Measurements from ENCODE around the gene ZBBX.

The ZBBX gene

DNA sequence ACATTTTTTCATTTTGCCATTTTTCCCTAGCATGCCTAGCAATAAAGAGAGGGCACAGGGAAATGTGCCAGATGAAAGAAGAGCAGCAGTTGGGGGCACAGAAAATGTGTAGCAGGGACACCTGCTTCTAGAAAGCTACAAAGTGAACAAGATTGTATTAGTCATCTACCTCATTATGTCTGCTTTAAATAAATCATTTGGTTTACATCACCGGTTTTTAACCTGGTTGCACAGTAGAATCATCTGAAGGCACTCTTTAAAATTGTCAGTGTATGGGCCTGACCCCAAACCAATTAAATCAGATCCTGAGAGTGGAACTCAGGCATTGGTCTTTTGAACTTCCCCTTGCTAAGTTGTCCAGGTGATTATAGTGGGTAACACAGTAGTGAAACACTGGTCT lies 73.8 kb downstream of the ZBBX start:
- DNase-seq = no peak

DNA sequence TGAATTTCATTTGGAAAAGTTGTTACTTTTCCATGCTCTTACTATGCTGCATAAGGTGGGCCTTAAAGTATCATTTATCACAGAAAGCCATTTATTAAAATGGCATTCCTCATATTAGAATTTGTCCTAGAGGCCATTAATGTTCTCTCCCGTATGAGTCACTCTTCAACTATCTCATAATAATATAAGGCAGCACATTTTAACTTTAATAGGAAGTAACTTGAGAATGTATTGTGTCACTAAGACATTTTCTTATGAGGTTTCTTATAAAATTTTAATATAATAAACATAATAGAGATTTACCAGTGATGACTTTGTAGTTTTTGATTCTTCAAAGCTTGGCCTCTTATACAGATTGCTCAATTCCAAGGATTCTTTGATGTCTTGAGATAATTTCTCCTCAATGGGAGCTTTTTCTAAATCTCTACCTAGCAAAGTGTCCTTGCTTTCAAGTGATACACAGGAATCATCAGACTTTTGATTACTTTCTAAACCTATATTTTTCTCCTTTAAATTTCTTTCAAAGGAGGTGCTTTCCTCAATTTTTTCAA lies 74.7 kb downstream of the ZBBX start:
- DNase-seq = no peak

DNA sequence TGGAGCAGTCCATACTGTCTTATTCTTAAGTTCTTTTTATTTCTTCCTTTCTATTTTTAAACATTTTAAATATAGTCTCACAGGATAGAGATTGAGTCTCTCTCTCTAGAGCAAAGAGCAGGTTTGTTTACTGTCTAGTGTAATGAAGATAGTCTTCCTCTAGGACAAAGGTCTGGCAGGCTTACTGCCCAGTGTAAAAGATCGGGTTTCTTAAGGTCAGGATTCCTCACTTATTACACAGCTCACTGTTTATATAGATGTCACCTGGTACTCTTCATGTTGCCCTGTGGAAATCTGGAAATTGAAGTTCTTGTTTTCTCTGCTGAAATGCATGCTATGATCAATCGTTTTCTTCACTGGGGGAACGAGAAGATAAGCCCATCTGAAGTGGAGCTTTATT lies 76.0 kb downstream of the ZBBX start:
- DNase-seq = no peak

DNA sequence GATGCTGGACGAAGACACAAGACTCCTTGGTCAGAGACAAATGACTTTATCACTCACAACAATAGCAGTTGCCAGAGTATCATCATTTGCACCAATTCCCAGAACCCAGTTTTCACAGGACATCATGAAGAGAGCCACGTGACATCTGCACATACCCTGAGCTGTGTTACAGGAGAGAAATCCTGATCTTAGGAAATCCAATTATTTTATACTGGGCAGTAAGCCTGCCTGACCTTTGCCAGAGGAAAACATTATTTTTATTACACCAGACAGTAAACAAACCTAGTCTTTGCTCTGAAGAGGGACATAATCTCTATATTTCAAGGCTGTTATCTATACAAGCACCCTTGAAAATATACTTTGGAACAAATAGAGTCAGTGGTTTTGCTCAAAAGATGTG lies 77.4 kb downstream of the ZBBX start:
- no peak for DNase-seq

DNA sequence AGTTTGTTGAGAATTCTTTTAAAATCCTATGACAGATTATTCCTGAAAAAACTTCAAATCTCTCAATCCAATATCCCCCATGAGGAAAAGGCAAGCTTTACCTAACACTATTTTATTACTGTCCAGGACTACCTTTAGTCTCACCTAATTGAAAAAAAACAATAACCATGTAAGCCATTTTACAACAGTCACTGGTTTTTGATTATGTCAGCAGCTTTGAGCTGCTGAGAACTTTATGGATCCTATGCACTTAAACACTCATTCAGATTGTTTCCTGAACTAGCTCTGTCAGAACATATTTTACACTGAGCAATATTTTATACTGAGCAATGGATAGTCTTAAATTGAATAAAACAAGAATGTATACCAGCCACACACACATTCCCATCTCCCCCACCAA lies 79.9 kb downstream of the ZBBX start:
- DNase-seq = no peak

DNA sequence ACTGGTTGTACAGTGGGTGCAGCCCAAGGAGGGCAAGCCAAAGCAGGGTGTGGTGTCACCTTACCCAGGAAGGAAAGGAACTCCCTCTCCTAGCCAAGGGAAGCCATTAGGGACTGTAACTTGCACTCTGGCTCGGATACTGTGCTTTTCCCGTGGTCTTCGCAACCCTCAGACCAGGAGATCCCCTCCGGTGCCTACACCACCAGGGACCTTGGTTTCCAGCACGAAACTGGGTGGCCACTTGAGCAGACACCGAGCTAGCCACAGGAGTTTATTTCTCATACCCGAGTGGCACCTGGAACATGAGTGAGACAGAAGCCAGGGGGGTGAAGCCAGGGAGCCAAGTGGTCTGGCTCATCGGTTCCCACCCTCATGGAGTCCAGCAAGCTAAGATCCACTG lies 90.7 kb downstream of the ZBBX start:
- DNase-seq = no peak

DNA sequence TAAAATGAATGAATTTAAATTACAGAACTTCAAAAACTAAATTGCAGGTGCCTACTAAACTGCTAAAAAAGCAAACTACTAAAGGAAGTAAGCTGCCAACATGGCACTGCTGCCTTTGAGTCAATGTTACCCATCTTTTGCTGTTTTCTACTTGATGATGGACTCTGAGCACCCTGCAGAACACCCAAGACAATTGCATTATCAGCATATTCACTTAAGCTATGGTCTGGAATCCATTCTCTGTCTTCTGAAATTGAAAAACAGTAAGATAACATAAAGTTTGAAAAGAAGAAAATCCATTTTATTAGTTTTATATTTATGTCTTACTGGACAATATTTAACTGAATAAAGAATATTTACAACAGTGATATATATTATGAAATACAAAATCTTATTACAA lies 91.4 kb downstream of the ZBBX start:
- DNase-seq = no peak

DNA sequence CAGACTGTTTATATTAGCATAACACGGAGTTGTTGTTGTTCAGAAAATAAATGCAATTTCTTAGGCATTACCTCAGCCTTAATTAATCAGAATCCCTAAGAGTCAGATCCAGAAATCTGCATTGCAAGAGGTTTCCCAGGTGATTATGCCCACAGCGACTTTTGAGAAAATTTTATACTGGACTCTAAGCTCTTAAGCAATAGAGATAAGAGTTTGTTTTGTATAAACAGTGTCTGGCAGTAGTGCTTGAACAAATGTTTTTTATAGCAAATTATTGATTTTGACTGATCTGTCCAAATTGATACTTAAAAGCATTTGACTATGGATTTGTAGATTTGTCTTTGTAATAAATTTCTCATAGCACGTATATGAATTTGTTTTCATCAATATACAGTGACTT lies 92.8 kb downstream of the ZBBX start:
- no peak for DNase-seq

DNA sequence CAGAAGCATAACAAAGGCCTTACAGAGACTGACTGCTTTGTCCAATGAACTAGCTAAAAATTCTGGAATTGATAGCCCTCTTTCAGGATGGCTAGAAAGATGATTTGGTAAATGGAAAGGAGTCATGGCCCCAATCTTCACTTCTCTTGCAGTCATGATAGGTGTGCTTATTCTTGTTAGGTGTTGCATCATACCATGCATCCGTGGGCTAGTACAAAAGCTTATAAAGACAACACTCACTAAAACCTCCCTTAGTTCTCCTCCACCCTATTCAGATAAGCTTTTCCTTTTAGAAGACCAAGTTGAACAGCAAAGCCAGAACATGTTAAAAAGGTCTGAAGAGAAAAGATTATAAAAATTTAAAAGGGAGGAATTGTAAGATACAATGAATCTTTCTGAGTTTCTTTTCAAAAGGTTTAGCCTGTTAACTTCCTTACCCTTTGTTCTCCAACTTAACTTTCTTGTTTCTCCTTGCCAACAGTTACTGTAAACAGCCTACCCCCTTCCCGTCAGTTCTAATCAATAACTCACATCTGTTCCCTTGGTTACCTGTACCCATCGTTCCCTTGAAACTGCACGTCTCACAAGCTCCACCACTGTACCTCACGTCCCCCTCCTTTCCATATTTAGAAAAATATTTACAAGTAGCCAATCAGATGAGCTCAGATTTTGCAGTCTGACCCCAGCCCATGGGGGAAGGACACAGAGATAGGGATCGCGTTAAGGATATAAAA lies 105.8 kb downstream of the ZBBX start:
- DNase-seq = no peak

DNA sequence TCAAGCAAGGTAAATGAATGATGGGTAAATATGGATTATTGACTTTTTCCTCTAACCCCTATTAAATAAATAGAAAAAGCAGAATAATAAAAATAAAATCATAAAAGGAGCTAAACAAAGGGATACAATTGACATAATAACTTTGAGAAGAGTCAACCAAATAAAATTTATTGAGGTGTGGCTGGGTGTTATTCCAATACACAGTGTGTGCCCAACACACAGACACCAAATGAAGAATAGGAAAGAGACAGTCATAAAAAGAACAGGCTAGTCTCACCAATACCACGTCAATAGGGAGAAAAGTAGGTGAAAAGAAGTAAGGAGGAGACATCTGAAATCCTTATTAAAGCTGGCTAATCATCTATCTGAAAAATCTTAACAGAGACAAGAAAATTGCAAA lies 127.1 kb downstream of the ZBBX start:
- no peak for DNase-seq

DNA sequence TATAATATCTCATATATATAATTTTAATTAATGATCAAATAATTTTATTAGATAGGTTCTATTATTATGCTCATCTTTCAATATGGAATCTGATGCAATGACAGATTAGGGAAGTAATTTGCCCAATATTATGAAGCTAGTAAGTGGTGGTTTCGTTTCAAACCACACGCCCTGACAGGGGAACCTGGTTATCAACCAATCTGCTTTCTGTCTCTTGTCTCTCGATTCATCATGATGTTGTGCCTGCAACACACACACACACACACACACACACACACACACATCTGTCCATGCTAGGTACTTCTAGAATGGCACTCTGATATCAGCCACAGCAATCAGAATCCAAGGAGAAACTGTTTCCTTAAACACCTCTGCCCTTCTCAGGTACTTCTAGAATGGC lies 128.4 kb downstream of the ZBBX start:
- DNase-seq = no peak

DNA sequence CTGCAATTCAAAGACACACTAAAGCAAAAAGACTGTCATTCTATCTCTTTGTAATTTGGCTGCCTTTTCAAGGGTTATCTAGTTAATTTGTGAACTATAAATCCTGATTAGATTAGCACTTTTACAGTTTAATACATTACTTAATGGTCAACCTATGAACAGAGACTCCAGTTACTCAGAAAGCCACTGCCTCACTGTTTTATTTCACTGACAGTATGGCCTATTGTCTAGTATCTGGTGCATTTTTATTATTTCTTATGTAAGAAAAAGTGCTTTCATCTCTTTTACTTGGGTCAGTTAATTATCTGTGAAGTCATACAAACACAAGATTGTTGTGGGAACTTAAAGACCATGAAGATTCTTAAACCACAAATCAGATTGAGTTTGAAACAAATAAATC lies 133.8 kb downstream of the ZBBX start:
- no peak for DNase-seq

DNA sequence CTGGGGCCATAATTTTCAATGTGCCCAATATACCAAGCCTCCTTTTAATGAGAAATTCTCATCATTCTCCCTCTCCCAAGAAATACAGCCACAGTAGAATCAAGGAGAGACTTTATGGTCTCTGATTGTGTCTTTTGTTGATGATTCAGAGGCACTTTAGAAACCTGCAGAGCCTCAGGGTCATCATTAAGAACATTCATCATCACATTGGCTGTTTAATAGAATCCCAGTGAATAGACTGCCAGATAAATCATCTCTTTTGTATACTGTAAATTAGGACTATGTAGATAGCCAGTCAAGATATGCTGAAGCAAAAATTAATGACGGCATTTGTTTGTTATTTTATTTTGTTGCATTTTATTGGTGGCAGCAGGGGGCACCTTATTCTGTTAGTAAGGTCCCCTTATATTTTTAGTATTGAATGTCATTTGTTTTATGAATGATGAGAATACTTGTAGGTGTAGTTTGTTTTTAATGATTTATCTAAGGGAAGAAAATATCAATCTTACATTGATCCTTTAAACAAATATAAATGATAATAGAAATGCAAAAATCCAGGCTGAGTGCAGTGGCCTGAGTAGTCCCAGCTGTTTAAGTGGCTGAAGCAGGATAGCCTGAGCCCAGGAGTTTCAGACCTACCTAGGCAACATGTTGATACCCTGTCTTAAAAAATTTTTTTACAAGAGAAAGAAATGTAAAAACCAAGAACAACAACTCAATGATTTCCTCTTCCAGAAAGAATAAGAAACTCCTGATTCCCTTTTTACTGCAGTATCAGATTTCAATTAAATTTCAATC lies 138.8 kb downstream of the ZBBX start:
- no peak for DNase-seq

DNA sequence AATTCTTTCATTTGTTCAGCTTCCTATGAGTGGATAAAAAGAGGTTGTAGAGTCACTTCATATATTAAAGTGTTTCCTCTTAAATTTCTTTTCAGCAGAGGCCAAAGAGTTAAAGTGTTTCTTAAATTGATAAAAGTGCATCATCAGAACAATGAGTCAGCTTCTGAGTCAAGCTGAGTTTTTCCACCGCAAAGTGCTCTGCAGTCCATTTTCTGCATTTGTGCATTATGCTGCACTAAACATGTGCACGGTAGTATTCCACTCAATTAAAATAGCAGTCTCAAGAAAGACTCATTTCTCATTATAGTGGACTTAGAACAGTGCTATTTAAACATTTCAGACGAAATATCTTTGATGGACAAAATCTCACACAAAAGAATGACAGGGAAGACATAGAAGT lies 152.0 kb downstream of the ZBBX start:
- no peak for DNase-seq

DNA sequence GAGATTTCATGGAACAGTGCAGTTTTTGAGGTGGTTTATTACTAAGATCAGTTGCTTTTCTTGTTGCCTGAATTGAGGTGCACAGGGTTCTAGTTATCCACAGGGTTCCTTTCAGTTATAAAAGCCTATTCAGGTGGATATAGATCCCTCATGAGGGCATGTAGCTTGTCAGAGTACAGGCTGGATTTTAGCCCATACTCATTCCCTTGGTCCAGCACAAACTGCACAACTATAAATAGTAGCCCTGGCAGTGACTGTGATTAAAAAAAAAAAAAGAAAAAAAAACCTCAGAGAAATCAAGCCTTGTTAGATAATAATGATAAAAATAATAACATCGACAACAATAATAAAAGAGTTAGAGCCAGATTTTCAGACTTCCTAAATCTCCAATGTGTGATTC lies 154.3 kb downstream of the ZBBX start:
- DNase-seq = no peak

DNA sequence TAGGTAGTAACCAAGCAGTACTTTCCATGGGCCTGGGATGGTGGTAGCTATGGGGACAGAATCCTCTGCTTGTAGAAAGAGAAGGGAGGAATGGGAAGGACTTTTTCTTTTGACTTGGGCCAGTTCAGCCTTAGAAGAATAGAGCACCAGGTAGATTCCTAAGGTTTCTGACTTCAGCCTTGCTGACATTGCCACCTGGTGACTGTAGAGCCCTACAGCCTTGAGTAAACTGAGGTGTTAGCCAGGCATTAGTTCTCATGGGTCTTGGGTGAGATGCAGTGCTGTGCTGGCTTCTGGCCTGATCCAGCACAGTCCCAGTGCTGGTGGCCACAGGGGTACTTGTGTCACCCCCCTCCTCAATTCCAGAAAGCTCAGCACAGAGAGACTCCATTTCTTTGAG lies 171.1 kb downstream of the ZBBX start:
- no peak for DNase-seq

DNA sequence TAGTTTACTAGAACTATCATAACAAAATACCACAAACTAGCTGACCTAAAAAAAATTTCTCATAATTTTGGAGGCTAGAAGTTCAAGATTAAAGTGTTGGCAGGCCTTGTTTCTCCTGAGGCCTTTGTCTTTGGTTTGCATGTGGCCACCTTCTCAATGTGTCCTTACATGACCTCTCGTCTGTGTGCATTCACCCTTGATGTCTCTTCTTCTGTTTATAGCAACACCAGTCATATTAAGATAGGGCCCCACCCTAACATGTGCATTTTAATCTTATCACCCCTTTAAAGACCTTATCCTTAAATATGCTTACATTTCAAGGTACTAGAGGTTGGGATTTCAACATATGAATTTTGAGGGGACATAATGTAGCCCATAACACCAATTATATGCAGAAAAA lies 177.0 kb downstream of the ZBBX start:
- DNase-seq = no peak

DNA sequence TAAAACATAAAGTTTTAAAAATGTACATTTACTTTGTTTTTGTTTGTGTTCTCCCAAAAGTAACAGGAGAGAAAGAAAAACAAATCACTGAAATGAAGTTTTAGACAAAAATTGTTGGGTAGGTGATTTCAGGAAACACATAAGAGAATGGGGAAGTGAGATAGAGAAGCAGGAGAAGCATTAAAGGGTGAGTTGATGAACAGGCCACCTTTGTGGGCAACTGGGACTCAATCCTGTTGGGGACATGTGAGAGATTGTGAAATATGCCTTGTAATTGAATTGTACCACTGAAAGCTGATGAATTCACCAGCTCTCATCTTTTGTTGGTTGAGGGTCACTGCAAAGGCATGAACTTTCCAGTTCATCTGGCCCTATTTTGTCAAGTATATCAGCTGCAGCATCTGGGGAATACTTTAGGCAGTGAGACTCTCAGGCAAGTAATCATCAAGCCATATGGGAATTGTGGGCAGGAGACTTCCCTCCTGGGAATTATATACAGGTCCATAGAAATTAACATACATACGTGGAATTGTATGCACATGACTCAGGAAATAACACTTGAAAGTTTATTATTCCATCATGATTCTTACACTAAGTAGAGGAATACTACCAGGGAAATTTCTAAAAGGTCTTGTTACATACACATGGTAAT lies 181.0 kb downstream of the ZBBX start:
- peak; percentile 1 for DNase-seq
